ENCODE data around the gene RASD1. TPM values are rescaled to one million over a fixed set of nuclear protein-coding genes. Genes with fewer than 3 reads are reported as not detected.
"Not testable (repeated sequence)": the region's sequence is repeated elsewhere in the genome, so short reads cannot be mapped to it uniquely, and the experiment has no call there.

RASD1 gene
- total and polyA plus RNA-seq, 2 experiments from 2014 or later: 1.2 to 2.2 TPM

- Histone ChIP-seq H4K20me1 (ENCODE audit: insufficient read depth) (no peaks in the 10 kb centered on the region), H3K36me3 (ENCODE audit: low read depth) (no peaks in the 10 kb centered on the region), H3K4me2 (ENCODE audit: unreplicated experiment) (no peak overlapping the region), H3K27me3 (replicated peaks; ENCODE audit: insufficient read depth) (peaks cover 29% of the 10 kb centered on the region), H2AFZ (no peak overlapping the region), H3K9me3 (ENCODE audit: low read depth) (no peaks in the 10 kb centered on the region), H3K4me3 (no peak overlapping the region), H3K4me1 (ENCODE audit: insufficient read depth) (no peaks in the 10 kb centered on the region), H3K27ac (no peak overlapping the region), H3K9me2 (ENCODE audit: insufficient read depth) (no peaks in the 10 kb centered on the region), H3K9ac (no peak overlapping the region), H3K79me2 (ENCODE audit: insufficient read depth) (no peaks in the 10 kb centered on the region), H3F3A (ENCODE audit: insufficient read depth) (no peaks in the 10 kb centered on the region)
- WGBS, 2 experiments (ENCODE audit: low coverage in 1 of 2, low lambda C conversion rate in 2 of 2, missing lambda C conversion rate in 2 of 2): 11 to 14% methylated on average over 5 of the region's 5 CpGs
- in situ Hi-C loops (cut with MboI): no loop called here
- peak; percentile 36 for DNase-seq
- no peak for TF ChIP-seq EZH2 (IDR thresholded peaks at IDR 0.05; ENCODE audit: insufficient read depth, poor library complexity, severe bottlenecking)
- TF ChIP-seq EZH2phosphoT487 (IDR thresholded peaks at IDR 0.05; ENCODE audit: insufficient read depth, low read depth): no peak
Measured at GRCh38 chr17:17467720-17468119, 28.5 kb downstream of the RASD1 start.

GRCh38 chr17:17467016-17467415 is 29.2 kb downstream of the RASD1 start:
- Histone ChIP-seq H3K27me3 (replicated peaks; ENCODE audit: insufficient read depth) (peaks cover 22% of the 10 kb centered on the region), H3F3A (ENCODE audit: insufficient read depth) (no peaks in the 10 kb centered on the region), H2AFZ (no peak overlapping the region), H4K20me1 (ENCODE audit: insufficient read depth) (no peaks in the 10 kb centered on the region), H3K79me2 (ENCODE audit: insufficient read depth) (no peaks in the 10 kb centered on the region), H3K9me3 (ENCODE audit: low read depth) (no peaks in the 10 kb centered on the region), H3K9me2 (ENCODE audit: insufficient read depth) (no peaks in the 10 kb centered on the region), H3K4me2 (ENCODE audit: unreplicated experiment) (no peak overlapping the region), H3K36me3 (ENCODE audit: low read depth) (no peaks in the 10 kb centered on the region), H3K4me3 (no peak overlapping the region), H3K27ac (no peak overlapping the region), H3K9ac (no peak overlapping the region), H3K4me1 (ENCODE audit: insufficient read depth) (no peaks in the 10 kb centered on the region)
- WGBS, 2 experiments (ENCODE audit: low coverage in 1 of 2, low lambda C conversion rate in 2 of 2, missing lambda C conversion rate in 2 of 2): 9 to 13% methylated on average over 5 of the region's 5 CpGs
- in situ Hi-C loops (cut with MboI): no loop called here
- no peak for TF ChIP-seq EZH2phosphoT487 (IDR thresholded peaks at IDR 0.05; ENCODE audit: insufficient read depth, low read depth)
- no peak for TF ChIP-seq EZH2 (IDR thresholded peaks at IDR 0.05; ENCODE audit: insufficient read depth, poor library complexity, severe bottlenecking)
- no peak for DNase-seq

- Histone ChIP-seq H3K36me3 (ENCODE audit: low read depth) (no peaks in the 10 kb centered on the region), H3F3A (ENCODE audit: insufficient read depth) (no peaks in the 10 kb centered on the region), H3K9me2 (ENCODE audit: insufficient read depth) (no peaks in the 10 kb centered on the region), H3K79me2 (ENCODE audit: insufficient read depth) (no peaks in the 10 kb centered on the region), H3K4me2 (ENCODE audit: unreplicated experiment) (no peak overlapping the region), H3K4me3 (no peak overlapping the region), H3K27ac (no peak overlapping the region), H2AFZ (no peak overlapping the region), H3K9me3 (ENCODE audit: low read depth) (no peaks in the 10 kb centered on the region), H3K27me3 (replicated peaks; ENCODE audit: insufficient read depth) (peaks cover 19% of the 10 kb centered on the region), H3K9ac (no peak overlapping the region), H4K20me1 (ENCODE audit: insufficient read depth) (no peaks in the 10 kb centered on the region), H3K4me1 (ENCODE audit: insufficient read depth) (no peaks in the 10 kb centered on the region)
- TF ChIP-seq EZH2phosphoT487 (IDR thresholded peaks at IDR 0.05; ENCODE audit: insufficient read depth, low read depth) (no peak), EZH2 (IDR thresholded peaks at IDR 0.05; ENCODE audit: insufficient read depth, poor library complexity, severe bottlenecking) (no peak)
- DNase-seq: no peak
- WGBS, 2 experiments (ENCODE audit: low coverage in 1 of 2, low lambda C conversion rate in 2 of 2, missing lambda C conversion rate in 2 of 2): 2 to 3% methylated on average over 5 of the region's 5 CpGs
- in situ Hi-C loops (cut with MboI): no loop called here
Measured at GRCh38 chr17:17466511-17466910, 29.7 kb downstream of the RASD1 start.

GRCh38 chr17:17465878-17466277 is 30.3 kb downstream of the RASD1 start:
- H3K9ac ChIP-seq; H3K4me1 ChIP-seq (ENCODE audit: insufficient read depth); H3F3A ChIP-seq (ENCODE audit: insufficient read depth); H2AFZ ChIP-seq; H3K79me2 ChIP-seq (ENCODE audit: insufficient read depth); H3K9me2 ChIP-seq (ENCODE audit: insufficient read depth); H4K20me1 ChIP-seq (ENCODE audit: insufficient read depth); DNase-seq; H3K4me2 ChIP-seq (ENCODE audit: unreplicated experiment); H3K27ac ChIP-seq; H3K9me3 ChIP-seq (ENCODE audit: low read depth); in situ Hi-C loops (cut with MboI); H3K36me3 ChIP-seq (ENCODE audit: low read depth); H3K4me3 ChIP-seq: not testable (repeated sequence)
- peaks cover 15% of the 10 kb centered on the region for H3K27me3 ChIP-seq (replicated peaks; ENCODE audit: insufficient read depth)
- WGBS, 2 experiments (ENCODE audit: low coverage in 1 of 2, low lambda C conversion rate in 2 of 2, missing lambda C conversion rate in 2 of 2): 24 to 50% methylated on average over 1 of the region's 1 CpG

GRCh38 chr17:17463821-17464220 is 32.4 kb downstream of the RASD1 start:
- Histone ChIP-seq H3K4me3 (no peak overlapping the region), H3K27me3 (replicated peaks; ENCODE audit: insufficient read depth) (peaks cover 14% of the 10 kb centered on the region), H3K27ac (no peak overlapping the region), H3K79me2 (ENCODE audit: insufficient read depth) (no peaks in the 10 kb centered on the region), H3K4me2 (ENCODE audit: unreplicated experiment) (no peak overlapping the region), H4K20me1 (ENCODE audit: insufficient read depth) (no peaks in the 10 kb centered on the region), H3K36me3 (ENCODE audit: low read depth) (no peaks in the 10 kb centered on the region), H3K9me3 (ENCODE audit: low read depth) (no peaks in the 10 kb centered on the region), H3K9ac (no peak overlapping the region), H3K4me1 (ENCODE audit: insufficient read depth) (no peaks in the 10 kb centered on the region), H2AFZ (no peak overlapping the region), H3K9me2 (ENCODE audit: insufficient read depth) (no peaks in the 10 kb centered on the region), H3F3A (ENCODE audit: insufficient read depth) (no peaks in the 10 kb centered on the region)
- in situ Hi-C loops (cut with MboI): no loop called here
- TF ChIP-seq EZH2phosphoT487 (IDR thresholded peaks at IDR 0.05; ENCODE audit: insufficient read depth, low read depth) (no peak), EZH2 (IDR thresholded peaks at IDR 0.05; ENCODE audit: insufficient read depth, poor library complexity, severe bottlenecking) (no peak)
- WGBS, 2 experiments (ENCODE audit: low coverage in 1 of 2, low lambda C conversion rate in 2 of 2, missing lambda C conversion rate in 2 of 2): 74 to 75% methylated on average over 6 of the region's 6 CpGs
- DNase-seq: no peak
